OCI-LY3 (cell line): ENCODE data around the gene MAGI1.

ENCODE experiments used
- CTCF ChIP-seq: fragments of 200-600, 300-600 bp; sonication (generic); IDR thresholded peaks from 2 replicates; pipeline ENCODE4 v1.5.1; 2014; ENCODE audit warnings: antibody characterized with exemption, low read length, low read depth
- EZH2phosphoT487 ChIP-seq: fragments of 200-600 bp; shearing (Covaris generic); IDR thresholded peaks from 2 replicates; pipeline ENCODE4 v1.6.1; 2018; ENCODE audit warnings: antibody characterized with exemption, mixed run types, low read depth

- TF ChIP-seq CTCF (peak; percentile 23), EZH2phosphoT487 (no peak)
Observed at GRCh38 chr3:65806600-65806999, 232.1 kb downstream of the MAGI1 start.
